ENCODE data around the gene MGST1.
A peak's percentile ranks its signal among the peaks of the same experiment; 100 is the strongest.
"Not testable (repeated sequence)": the region's sequence is repeated elsewhere in the genome, so short reads cannot be mapped to it uniquely, and the experiment has no call there.

Gene MGST1

DNA sequence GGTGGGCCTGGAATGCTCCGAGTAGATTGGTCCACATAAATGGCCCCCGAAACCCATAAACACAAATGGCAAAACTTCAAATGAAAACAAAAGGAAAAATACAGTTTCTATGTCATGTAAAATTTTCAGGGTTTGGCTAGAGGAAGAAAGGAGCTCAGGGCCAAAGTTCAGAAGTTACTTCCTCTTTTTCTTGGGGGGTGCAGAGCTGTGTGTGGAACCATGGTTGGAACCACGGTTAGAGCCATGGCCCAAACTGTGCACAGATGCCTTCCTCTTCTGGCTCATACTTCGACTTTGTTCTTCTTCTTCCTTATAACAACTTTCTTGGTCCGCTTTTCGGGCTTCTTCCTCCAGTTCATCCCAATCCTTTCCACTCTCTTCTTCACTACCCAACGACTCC is 51.7 kb downstream of the MGST1 start:
- Histone ChIP-seq H3K27me3 (ENCODE audit: insufficient read depth, low read length) (no peaks in the 10 kb centered on the region), H2BK120ac (ENCODE audit: insufficient read depth, low read length, poor library complexity) (no peak overlapping the region), H3K9me3 (ENCODE audit: insufficient read depth, low read depth, low read length) (no peaks in the 10 kb centered on the region), H2AK5ac (ENCODE audit: low read length) (no peak overlapping the region), H3K14ac (ENCODE audit: low read length) (no peak overlapping the region), H2BK5ac (ENCODE audit: low read depth, low read length, poor library complexity) (no peak overlapping the region), H3K79me1 (ENCODE audit: low read length) (no peaks in the 10 kb centered on the region), H4K12ac (ENCODE audit: low read depth, low read length) (no peak overlapping the region), H3K4ac (ENCODE audit: low read depth, low read length) (no peak overlapping the region), H3K36me3 (ENCODE audit: control insufficient read depth in 1 of 2, insufficient read depth in 2 of 2, low read length in 2 of 2) (no peaks in the 10 kb centered on the region), H3K23ac (ENCODE audit: low read length) (no peak overlapping the region), H3K4me1 (ENCODE audit: control insufficient read depth in 1 of 2, insufficient read depth in 2 of 2, low read length in 2 of 2) (no peaks in the 10 kb centered on the region), H3K4me2 (ENCODE audit: low read length) (no peak overlapping the region), H3K18ac (ENCODE audit: low read length) (no peak overlapping the region), H2BK12ac (ENCODE audit: low read length) (no peak overlapping the region), H4K91ac (ENCODE audit: low read depth, low read length) (no peak overlapping the region), H3K79me2 (ENCODE audit: control insufficient read depth, insufficient read depth, low read length, poor library complexity) (no peaks in the 10 kb centered on the region), H4K8ac (ENCODE audit: low read depth, low read length) (no peak overlapping the region), H3K4me3 (ENCODE audit: low read depth, low read length) (no peak overlapping the region), H3K27ac (ENCODE audit: low read depth, low read length) (no peak overlapping the region), H3K9ac (ENCODE audit: low read length) (no peak overlapping the region), H2AFZ (ENCODE audit: insufficient read depth, low read length, poor library complexity) (no peak overlapping the region)
- WGBS (ENCODE audit: extremely low coverage, insufficient coverage, insufficient read length): no CpG with 5 or more reads among the region's 7 CpGs
- no peak for DNase-seq

DNA sequence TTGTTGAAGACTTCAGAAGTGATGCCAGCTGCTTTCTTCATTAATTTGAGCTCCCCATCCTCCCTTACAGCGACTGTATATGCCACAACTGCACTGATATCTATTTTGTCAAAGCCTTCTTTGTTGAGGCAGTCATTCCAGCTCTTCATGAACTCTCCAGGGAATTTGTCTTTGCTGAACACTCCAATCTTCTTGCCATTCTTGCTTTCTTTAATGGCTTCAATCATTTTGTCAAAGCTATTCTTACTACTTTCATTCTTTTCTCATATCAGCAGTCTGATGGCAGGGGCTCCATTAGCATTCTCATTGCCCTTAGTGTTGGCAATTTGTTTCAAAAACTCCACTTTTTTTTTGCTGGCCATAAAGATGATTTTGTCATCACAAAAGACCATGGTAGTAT is 54.4 kb downstream of the MGST1 start:
- H2BK120ac ChIP-seq (ENCODE audit: insufficient read depth, low read length, poor library complexity); H4K91ac ChIP-seq (ENCODE audit: low read depth, low read length); H3K79me2 ChIP-seq (ENCODE audit: control insufficient read depth, insufficient read depth, low read length, poor library complexity); H3K9ac ChIP-seq (ENCODE audit: low read length); H2BK12ac ChIP-seq (ENCODE audit: low read length); DNase-seq; H3K9me3 ChIP-seq (ENCODE audit: insufficient read depth, low read depth, low read length); H3K18ac ChIP-seq (ENCODE audit: low read length); H3K23ac ChIP-seq (ENCODE audit: low read length); H3K79me1 ChIP-seq (ENCODE audit: low read length); H3K4me2 ChIP-seq (ENCODE audit: low read length); H3K4me3 ChIP-seq (ENCODE audit: low read depth, low read length); H4K12ac ChIP-seq (ENCODE audit: low read depth, low read length); H3K36me3 ChIP-seq (ENCODE audit: control insufficient read depth in 1 of 2, insufficient read depth in 2 of 2, low read length in 2 of 2); H3K14ac ChIP-seq (ENCODE audit: low read length); H2AK5ac ChIP-seq (ENCODE audit: low read length); H3K27ac ChIP-seq (ENCODE audit: low read depth, low read length); H2AFZ ChIP-seq (ENCODE audit: insufficient read depth, low read length, poor library complexity); H3K27me3 ChIP-seq (ENCODE audit: insufficient read depth, low read length); H3K4me1 ChIP-seq (ENCODE audit: control insufficient read depth in 1 of 2, insufficient read depth in 2 of 2, low read length in 2 of 2); H2BK5ac ChIP-seq (ENCODE audit: low read depth, low read length, poor library complexity); H3K4ac ChIP-seq (ENCODE audit: low read depth, low read length); H4K8ac ChIP-seq (ENCODE audit: low read depth, low read length): not testable (repeated sequence)
- no CpG with 5 or more reads among the region's 1 CpG for WGBS (ENCODE audit: extremely low coverage, insufficient coverage, insufficient read length)

DNA sequence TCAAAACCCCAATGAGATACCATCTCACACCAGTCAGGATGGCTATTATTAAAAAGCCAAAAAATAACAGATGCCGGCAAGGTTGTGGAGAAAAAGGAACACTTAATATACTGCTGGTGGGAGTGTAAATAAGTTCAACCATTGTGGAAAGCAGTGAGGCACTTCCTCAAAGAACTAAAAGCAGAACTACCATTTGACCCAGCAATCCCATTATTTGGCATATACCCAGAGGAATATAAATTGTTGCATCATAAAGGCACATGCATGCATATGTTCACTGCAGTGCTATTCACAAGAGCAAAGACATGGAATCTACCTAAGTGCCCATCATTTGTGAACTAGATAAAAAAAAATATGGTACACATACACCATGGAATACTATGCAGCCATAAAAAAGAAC is 59.9 kb downstream of the MGST1 start:
- no peak overlapping the region for H4K12ac ChIP-seq (ENCODE audit: low read depth, low read length)
- no peak overlapping the region for H3K9ac ChIP-seq (ENCODE audit: low read length)
- no peaks in the 10 kb centered on the region for H3K27me3 ChIP-seq (ENCODE audit: insufficient read depth, low read length)
- no peak overlapping the region for H2AFZ ChIP-seq (ENCODE audit: insufficient read depth, low read length, poor library complexity)
- no peak overlapping the region for H4K91ac ChIP-seq (ENCODE audit: low read depth, low read length)
- H3K36me3 ChIP-seq (ENCODE audit: control insufficient read depth in 1 of 2, insufficient read depth in 2 of 2, low read length in 2 of 2): no peaks in the 10 kb centered on the region
- H4K8ac ChIP-seq (ENCODE audit: low read depth, low read length): no peak overlapping the region
- no peak overlapping the region for H2AK5ac ChIP-seq (ENCODE audit: low read length)
- H3K4me1 ChIP-seq (ENCODE audit: control insufficient read depth in 1 of 2, insufficient read depth in 2 of 2, low read length in 2 of 2): no peaks in the 10 kb centered on the region
- no CpG with 5 or more reads among the region's 1 CpG for WGBS (ENCODE audit: extremely low coverage, insufficient coverage, insufficient read length)
- no peaks in the 10 kb centered on the region for H3K79me2 ChIP-seq (ENCODE audit: control insufficient read depth, insufficient read depth, low read length, poor library complexity)
- no peak overlapping the region for H2BK5ac ChIP-seq (ENCODE audit: low read depth, low read length, poor library complexity)
- DNase-seq: peak in 1 of 2 donors; percentile 16
- no peak overlapping the region for H3K14ac ChIP-seq (ENCODE audit: low read length)
- no peaks in the 10 kb centered on the region for H3K9me3 ChIP-seq (ENCODE audit: insufficient read depth, low read depth, low read length)
- no peak overlapping the region for H3K18ac ChIP-seq (ENCODE audit: low read length)
- no peak overlapping the region for H3K4me3 ChIP-seq (ENCODE audit: low read depth, low read length)
- H3K23ac ChIP-seq (ENCODE audit: low read length): no peak overlapping the region
- no peak overlapping the region for H2BK120ac ChIP-seq (ENCODE audit: insufficient read depth, low read length, poor library complexity)
- H3K4me2 ChIP-seq (ENCODE audit: low read length): no peak overlapping the region
- no peak overlapping the region for H2BK12ac ChIP-seq (ENCODE audit: low read length)
- H3K79me1 ChIP-seq (ENCODE audit: low read length): no peaks in the 10 kb centered on the region
- H3K4ac ChIP-seq (ENCODE audit: low read depth, low read length): no peak overlapping the region
- H3K27ac ChIP-seq (ENCODE audit: low read depth, low read length): no peak overlapping the region
